ENCODE measurements around the gene CACFD1. TPM values are rescaled to one million over a fixed set of nuclear protein-coding genes. Genes with fewer than 3 reads are reported as not detected.
A peak's percentile ranks its signal among the peaks of the same experiment; 100 is the strongest.

Gene CACFD1
- total RNA-seq, 1 donor from 2014 or later: 24.9 TPM

DNA sequence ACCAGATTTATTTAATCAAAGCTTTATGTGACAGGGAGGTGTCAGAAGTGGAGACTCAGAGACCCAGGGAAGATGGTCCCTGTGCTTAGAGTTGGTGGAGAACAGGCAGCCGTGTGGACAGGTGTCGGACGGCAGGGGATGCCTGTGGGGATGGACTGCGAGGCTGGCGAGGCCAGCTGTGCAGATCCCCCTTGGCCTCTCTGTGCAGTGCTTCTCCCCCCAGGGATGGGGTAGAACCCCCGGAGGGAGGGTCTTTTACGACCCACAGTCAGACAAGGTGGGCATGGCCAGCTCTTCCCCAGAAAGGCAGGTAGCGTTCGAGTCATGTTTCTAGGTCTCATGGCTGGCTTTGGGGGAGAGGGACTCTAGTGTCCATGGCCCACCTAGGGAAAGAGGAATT lies 23.8 kb downstream of the CACFD1 start:
- DNase-seq (ENCODE audit: low spot score): no peak

DNA sequence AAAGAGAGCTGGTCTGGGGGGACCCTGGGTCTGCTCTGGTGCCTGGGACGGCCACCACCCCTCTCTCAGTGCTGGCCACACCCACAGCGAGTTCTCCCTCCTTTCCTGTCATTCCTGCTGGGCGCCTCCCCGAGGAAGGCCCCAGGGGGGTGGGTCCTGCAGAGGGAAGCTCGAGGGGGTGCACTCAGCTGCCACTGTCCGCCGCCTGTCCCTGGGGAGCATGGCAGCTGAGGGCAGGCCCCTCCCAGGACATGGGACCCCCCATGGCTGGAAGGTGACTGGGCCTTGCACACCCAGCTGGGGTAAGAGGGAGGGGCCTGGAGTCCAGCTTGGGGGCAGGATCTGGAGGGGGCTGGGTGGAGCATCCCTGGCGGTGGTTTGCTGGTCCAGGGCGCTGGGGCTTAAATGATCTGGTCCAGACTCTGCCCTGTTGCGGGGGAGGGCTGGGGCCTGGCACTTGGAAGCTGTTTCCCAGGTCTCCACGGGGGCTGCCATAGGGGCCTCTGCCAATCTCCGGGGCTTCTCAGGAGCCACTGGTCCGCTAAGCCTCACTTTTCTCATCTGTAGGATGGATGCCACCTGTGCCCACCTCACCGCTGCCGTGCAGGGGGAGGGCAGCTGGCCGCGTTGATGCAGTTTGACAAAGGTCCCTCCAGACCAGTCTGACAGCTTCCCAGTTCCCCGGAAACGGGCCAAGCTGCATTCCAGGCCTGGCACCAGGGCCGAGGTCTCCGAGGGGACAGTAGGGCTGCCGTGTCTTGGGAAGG lies 25.1 kb downstream of the CACFD1 start:
- DNase-seq (ENCODE audit: low spot score): peak; percentile 85

DNA sequence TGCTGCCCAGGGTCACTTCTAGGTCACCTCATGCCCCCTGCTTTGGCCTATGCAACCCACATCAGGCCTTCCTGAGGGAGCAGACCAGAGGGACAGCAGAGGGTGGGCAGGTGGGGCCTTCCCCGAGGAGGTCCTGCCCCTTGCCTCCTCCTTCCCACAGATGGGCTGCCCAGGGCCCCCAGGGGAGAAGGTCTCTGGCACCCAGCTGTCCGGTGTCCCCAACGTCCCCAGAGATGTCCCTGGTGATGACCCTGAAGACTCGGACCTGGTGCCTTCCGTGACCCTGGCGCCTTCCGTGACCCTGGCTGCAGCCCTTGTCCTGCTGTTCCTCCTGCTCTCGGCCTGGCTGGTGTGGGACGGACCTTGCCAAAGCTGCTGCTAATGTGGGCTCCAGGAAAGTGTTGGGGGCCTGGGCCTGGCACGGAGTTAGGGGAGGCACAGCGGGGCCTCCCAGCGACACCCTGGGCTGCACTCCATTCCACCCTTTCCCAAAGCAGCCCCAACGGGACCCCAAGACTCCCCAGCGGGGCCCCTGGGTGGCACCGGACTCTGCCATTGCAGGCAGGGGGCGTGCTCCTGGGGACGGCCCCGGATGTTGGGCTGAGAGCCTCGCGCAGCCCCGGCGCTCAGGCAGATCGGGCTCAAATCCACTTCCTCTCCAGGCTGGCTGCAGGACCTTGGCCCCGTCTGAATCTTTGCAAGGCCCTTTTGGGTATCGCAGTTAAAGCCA lies 25.9 kb downstream of the CACFD1 start:
- no peak for DNase-seq (ENCODE audit: low spot score)

DNA sequence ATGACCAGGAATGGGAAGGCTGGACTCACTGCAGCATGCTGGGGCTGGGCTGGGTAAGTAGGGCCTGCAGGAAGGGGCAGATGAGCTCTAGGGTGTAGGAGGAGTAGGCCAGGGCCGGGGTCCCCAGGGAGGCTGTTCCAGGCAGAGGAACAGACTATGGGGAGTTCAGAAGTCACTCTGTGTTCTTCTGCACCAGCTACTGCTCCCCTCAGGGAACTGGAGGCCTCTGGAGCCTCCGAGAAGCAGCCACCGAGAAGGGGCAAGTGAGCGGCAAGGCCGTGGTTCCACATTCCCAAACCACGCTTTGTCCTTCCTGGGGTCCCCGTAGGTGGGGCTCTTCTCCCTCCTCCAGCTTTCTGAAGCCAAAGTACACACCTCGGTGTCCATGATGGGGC lies 27.6 kb downstream of the CACFD1 start:
- DNase-seq (ENCODE audit: low spot score): no peak

DNA sequence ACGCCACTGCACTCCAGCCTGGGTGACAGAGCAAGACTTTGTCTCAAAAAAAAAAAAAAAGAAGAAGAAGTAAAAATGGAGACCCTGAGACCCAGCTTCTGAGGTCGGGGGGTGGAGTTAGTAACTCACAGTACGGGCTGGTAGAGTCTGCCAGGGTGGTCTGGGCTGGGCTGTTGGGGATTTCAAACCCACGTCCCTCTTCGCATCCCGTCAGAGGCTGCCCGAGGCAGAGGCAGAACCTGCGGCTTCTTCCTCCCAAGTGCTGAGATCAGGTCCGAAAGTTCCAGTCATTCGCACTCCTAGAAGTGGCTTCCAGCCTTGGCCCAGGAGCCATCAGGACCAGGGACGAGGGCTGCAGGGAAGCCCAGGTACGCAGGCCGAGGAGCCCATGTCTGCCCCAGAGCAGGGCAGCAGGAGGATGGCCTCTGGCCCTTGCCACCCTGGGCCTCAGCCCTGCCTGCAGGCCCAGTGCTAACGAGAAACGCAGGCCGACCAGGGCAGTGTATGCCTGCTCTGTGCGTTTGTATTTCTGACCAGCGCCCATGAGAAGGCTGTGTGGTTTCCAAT lies 29.0 kb downstream of the CACFD1 start:
- no peak for DNase-seq (ENCODE audit: low spot score)

DNA sequence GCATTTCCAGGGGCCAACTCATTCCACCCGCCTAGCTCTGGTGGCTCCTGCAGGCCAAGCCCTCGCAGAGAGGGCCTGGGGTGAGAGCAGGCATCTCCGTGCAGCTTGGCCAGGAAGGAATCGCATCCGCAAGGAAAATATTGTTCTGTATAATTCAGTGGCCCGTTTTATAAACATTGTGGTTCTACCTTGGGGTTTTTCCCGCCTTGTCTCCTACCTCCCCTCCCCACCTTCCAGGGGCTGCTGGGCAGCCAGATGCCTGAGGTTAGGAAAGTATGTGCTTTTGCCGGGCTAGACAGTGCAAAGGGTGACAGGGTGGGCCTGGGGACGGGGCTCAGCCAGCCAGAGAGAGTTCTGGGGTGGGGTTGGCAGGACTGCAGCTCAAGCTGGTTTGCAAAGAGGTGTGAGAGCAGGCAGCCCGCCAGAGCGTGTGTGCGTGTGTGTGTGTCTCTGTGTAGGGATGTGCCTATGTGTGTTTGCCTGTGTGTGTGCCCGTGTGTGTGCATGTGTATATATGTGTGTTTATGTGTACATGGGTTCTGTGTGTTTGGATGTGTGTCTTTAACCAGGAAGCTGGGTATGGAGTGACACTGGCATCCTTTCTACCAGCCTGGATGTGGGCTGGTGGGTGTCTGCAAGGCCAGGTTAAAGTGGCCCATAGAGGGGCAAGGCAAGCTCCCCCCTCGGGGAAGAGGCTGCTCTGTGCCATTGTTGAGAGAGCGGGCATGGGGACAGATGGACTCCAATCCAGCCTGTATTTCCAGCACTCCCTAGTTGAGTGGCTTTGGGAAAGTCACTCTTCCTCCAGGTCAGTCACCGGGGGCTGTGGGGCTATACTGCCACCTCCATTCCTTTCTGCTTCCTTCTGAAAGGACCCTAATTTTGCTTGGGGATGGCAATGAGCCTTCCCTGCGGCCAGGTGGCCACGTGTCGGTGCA lies 29.7 kb downstream of the CACFD1 start:
- no peak for DNase-seq (ENCODE audit: low spot score)

DNA sequence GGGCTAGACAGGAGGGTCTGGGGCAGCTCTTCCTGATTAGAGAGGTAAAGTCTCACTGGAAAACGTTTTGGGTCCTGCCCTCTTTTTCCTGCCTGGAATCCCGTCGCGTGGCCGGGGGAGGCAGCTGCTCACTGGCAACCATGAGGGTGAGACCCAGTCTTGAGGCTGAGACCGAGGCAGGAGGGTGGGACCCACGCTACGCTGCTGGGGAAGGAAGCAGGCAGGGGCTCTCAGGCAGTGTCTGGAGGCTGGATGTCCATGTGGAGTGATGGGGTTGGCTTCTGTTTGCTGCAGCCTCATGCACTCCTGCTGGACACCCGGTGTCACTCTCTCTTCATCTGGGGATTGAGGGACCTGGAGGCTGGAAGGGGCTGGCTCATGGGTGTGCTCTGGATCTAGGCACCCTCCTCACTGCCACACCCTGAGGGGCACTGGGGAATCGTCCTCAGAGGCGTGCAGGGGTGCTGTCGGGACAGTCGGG lies 30.5 kb downstream of the CACFD1 start:
- DNase-seq (ENCODE audit: low spot score): no peak

DNA sequence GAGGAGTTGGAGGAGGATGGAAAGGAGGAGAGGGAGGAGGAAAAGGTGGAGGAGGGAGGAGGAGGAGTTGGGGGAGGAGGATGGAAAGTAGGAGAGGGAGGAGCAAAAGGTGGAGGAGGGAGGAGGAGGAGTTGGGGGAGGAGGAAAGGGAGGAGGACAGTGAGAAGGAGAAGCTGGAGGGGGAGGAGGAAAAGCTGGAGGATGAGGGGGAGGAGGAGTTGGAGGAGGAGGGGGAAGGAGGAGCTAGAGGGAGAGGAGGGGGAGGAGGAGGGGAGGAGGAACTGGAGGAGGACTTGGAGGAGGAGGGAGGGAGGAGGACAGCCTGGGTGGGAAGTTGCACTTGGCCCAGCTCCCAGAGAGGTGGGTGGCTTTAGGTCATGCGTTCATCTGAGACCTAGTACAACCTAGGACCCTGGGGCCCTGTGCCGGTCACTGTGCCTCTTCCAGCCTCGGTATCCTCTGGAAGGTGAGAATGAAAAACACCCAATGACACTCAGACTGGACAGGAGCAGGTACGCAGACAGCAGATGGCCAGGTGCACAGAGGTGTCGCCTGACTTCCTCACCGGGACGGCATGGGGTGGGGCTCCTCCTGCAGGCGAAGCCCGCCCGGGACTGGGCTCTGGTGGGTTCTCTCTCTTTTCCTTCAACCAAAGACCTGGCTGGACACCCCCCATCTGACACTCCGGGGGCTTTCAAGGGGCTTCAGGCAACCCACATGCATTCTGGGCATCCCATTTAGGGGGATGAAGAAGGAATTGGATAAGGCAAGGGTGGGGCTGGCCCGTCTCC lies 31.3 kb downstream of the CACFD1 start:
- no peak for DNase-seq (ENCODE audit: low spot score)

DNA sequence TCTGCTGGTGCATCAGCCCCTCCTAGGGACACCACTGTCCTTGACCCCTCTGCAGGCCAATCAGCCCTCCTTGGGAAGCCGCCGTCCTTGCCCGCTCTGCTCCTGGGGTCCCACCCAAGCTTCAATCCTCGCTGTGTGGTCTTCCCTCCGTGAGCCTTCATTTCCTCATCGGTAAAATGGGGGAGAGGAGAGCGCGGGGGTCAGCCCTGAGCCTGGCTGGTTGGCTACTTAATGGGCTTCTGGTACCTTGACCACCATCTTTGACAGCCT lies 31.8 kb downstream of the CACFD1 start:
- no peak for DNase-seq (ENCODE audit: low spot score)

DNA sequence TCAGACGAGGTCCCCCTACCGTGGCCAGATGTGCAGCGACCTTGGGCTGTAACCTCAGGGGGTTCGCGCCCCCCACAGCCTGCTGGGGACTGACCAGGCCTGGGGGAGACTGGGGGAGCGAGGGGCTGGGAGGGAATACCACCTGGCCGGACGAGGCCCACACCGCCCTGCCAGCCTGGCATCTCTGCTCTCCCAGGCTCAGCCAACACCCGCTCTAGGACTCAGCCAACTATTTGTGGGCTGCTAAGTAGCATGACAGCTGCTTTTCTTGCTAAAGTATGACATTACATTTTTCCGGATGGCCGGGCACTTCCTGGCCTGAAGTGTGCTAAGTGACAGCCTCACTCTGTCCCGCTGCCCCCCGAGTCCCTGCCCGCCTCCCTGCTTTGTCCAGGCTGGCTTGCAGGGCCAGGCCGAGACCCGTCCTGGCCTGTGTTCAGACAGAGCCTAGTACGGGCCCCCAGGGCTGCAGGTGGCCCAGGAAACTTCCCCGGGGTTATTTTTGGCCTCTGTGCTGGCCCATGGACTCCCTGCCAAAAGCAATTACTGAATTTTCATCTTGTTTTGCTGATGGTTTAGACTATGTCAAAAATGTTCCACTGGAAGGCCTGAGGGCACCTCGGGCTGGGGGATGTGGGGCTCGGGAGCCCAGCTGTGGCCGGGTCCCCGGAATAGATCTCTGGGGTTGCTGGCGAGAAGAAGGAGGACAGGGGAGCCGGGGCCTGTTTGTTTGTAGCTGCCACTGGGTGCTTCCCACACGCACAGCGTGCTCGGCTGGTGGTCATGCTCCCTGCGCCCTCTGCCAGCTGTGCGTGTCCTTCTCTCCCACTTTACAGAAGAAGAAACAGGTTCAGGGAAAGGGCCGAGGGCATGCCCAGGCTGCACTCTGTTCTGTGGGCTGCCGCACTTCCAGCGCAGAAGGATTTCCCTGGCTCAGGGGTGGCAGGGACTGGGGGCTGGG lies 32.6 kb downstream of the CACFD1 start:
- no peak for DNase-seq (ENCODE audit: low spot score)

DNA sequence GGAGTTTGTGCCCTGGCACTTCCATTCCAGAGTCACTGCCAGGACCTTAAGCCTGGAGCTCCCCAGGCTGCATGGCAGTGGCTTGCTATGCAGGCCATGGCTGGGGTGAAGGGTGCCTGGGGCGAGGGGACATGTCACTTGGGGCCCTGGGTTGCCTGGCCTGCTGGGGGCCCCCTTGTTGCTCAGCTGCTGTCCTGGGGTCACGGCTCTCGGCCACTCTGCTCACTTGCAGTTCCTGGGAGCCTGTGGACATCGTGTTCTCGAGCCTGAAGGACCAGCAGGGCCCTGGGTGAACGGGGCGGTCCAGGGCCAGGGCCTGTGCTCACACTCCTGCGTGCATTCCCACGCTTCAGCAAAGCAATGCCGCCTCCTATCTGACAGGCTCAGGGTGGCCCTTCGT lies 33.6 kb downstream of the CACFD1 start:
- no peak for DNase-seq (ENCODE audit: low spot score)

DNA sequence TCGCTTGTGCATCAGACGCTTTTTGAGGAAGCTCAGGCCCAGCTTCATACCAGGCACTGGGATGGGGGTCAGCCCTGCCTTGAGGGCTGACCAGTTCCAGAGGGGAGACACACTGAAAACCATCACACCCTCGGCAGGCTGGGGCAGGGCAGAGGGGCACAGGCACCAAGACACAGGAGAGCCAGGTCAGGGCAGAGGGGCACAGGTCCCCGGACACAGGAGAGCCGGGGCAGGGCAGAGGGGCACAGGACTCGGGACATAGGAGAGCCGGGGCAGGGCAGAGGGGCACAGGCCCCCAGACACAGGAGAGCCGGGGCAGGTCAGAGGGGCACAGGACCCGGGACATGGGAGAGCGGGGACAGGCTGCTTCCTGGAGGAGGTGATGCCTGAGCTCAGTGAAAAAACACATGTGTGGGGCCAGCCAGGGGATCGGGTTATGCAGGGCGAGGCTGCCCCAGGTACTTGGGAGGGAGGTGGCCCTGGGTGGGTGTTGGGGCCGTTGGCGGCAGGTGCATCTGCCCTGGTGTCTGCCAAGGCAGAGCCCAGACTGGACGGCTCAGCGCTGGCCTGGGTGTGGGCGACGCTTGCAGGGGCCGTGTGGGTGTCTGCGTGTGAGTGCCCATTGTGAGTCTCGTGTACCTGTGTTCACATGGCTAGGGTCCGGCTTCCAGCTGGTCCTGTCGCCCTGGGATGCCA lies 34.2 kb downstream of the CACFD1 start:
- DNase-seq (ENCODE audit: low spot score): no peak

DNA sequence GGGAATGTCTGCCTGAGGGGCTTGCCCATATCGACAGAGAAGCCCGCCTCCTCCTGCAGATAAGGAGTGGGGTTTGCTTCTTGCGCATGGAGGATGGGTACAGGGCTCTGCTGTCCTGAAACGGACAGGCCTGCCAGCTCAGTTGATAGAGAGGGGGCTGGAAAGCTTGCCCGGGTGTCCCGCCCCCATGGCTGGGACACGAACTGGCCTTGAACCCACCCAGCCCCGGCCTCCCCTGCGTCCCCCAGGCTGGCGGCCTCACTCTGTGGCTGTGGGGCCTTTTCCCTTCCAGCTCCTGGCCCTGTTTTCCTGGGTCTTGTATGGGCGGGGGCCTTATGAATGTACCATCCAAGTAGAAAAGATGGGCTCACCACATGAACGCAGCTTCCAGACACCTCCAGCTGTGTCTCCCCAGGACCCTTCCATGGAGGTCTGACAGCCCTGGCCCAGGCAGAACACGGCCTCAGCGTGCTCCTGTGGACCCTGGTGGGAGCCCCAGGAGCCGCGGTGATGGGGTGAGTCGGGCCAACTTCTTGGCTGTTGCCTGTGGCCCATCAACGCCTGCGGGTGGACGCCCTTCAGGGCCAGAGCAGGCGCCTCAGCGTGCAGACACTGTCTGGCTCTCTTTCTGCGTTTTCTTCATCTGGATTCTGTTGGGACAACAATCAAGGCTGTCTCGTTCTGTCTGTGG lies 35.0 kb downstream of the CACFD1 start:
- no peak for DNase-seq (ENCODE audit: low spot score)

DNA sequence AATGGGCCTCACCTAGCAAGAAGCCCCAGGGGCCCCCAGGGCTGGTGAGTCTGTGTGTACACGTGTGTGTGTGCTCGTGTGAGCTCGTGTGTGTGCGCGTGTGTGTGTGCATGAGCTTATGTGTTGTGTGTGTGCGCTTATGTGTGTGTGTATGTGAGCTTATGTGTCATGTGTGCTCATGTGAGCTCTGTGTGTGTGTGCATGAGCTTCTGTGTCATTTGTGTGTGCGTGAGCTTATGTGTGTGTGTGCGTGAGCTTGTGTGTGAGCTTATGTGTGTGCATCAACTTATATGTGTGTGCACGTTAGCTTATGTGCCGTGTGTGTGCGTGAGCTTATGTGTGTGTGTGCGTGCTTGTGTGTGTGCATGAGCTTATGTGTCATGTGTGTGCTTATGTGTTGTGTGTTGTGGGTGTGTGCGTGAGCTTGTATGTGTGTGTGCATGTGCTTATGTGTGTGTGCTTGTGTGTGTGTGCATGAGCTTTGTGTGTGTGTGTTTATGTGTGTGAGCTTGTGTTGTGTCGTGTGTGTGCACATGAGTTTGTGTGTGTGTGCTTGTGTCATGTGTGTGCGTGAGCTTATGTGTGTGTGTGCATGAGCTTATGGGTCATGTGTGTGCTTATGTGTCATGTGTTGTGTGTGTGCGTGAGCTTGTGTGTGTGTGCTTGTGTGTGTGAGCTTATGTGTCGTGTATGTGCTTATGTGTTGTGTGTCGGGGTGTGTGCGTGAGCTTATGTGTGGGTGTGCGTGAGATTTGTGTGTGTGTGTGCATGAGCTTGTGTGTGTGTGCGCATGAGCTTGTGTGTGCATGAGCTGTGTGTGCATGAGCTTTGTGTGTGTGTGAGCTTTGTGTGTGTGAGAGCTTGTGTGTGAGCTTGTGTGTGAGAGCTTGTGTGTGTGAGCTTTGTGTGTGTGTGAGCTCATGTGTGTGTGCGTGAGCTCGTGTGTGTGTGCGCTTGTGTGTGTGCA lies 35.8 kb downstream of the CACFD1 start:
- DNase-seq (ENCODE audit: low spot score): no peak

DNA sequence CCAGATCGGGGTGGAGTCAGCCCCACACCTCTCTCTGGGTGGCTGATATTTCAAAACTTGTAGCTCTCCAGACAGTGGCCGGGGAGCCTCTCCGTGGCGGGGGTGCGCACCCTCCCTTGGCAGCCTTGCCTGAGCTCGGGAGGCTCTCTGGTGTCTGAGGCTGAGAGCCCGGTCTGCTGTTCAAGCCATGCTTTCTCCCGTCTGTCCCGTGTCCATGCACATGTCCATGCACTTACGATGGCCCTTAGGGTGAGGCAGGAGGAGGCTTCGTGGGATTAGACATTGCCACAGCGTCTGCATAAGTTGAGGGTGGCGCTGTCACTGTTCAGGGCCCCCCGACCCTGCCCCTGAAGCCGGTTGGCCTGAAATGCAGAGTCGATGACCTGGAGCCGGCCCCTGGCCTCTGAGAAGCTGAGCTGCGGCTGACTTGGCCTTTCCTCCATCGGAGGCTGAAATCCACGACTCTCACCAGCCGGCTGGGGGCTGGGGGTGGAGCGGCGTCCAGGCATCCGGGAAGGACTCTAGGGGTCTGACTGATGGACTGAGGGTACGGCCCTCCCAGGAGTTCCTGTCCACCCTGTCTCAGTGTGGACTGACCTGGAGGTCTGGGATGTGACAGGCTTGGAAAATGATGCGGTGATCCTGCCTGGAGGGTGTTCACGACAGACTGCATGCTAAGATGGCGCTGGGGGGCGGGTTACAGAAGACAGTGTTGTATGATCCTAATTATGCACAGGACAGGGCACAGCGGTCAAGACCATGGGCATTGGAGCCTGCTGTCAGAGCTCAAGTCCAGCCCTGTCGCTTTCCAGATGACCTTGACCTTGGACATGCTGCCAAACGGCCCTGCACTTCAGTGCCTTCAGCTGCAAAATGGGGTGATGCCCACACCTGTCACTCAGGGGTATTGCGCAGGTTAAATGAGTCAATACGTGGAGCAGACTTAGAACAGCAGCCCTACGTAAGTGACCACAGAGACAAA lies 37.4 kb downstream of the CACFD1 start:
- DNase-seq (ENCODE audit: low spot score): no peak

DNA sequence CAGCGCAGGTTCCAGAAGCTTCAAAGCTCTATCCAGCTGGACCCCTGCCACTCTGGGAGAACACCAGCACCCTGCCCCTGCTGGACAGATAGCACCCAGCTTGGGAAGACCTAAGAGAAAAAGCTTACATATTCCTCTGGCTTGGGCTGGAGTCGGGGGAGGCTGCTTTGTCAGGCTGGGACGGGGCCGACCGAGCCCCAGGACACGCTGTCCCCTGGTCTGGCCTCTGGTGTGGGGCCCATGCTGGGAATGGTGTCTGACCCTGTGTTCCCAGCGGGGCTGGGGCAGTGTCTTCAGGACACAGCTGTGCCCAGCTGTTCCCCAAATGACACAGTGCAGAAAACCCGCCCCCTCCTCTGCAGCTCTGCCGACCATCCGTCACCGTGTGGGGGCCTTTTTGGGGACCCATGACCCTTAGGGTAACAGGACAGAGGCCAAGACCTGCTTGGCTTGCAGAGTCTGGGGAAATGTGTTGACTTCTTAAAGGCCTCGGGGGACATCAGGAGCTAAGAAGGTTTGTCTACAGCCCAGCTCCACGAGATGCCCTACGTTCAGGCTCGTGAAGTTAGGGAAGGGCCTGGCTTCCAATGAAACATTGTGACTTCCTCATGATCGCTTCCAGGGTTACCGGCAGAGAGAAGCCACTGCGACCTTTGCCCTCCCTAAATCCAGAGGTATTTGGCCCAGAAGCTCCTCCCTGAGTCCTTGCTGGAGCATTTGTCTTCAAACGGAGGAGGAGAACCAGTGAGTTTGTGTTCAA lies 39.5 kb downstream of the CACFD1 start:
- no peak for DNase-seq (ENCODE audit: low spot score)

Measured in ureter (tissue), 1 donor.